ENCODE results near the gene CACNA2D1. TPM values are rescaled to one million over a fixed set of nuclear protein-coding genes. Genes with fewer than 3 reads are reported as not detected.

The CACNA2D1 gene
- total RNA-seq, 1 donor, result 63.5 TPM

DNA sequence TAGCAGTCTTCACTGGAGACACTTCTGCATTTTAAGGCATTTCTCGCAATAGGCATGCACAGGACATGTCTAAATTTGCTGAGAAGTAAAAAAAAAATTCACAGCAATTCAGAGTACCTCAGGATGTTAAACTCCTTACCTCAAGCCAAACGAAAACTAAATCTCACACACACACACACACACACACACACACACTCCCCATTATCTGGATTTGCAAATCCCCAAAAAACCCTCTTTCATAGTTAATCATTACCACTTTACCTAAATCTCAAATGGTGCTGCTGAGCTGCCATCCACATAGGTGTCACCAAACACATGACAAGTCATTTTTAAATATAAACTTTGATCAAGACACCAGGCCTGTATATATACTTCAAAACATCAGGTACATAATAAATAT is 31.8 kb downstream of the CACNA2D1 start:
- no peak overlapping the region for H3K4me3 ChIP-seq (ENCODE audit: low read depth, low read length)
- TF ChIP-seq, protein P1, sequence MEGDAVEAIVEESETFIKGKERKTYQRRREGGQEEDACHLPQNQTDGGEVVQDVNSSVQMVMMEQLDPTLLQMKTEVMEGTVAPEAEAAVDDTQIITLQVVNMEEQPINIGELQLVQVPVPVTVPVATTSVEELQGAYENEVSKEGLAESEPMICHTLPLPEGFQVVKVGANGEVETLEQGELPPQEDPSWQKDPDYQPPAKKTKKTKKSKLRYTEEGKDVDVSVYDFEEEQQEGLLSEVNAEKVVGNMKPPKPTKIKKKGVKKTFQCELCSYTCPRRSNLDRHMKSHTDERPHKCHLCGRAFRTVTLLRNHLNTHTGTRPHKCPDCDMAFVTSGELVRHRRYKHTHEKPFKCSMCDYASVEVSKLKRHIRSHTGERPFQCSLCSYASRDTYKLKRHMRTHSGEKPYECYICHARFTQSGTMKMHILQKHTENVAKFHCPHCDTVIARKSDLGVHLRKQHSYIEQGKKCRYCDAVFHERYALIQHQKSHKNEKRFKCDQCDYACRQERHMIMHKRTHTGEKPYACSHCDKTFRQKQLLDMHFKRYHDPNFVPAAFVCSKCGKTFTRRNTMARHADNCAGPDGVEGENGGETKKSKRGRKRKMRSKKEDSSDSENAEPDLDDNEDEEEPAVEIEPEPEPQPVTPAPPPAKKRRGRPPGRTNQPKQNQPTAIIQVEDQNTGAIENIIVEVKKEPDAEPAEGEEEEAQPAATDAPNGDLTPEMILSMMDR (IDR thresholded peaks at IDR 0.05; ENCODE audit: insufficient read depth, low read depth, low read length), result no peak
- DNase-seq (ENCODE audit: low read depth), result no peak

DNA sequence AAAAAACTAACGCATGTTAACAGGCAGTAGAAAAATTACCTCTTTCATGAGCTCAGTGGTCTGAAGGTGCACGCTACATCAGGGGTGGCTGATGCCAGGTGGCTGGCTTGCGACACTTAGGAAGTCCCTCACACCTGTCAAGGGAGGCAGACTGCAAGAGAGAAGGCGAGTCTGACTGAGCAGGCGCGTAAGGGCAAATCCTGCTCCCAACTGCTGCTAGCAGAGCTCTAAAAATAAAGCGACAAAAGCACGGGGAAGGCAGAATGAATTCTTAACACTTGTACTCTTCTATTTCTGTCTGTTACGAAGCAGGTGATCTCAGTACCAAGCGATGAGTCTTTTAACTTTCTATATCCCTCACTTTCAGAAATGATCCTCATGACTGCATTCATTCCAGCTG is 33.1 kb downstream of the CACNA2D1 start:
- DNase-seq (ENCODE audit: low read depth), result no peak
- no peak overlapping the region for H3K4me3 ChIP-seq (ENCODE audit: low read depth, low read length)
- TF ChIP-seq, protein P1 (IDR thresholded peaks at IDR 0.05; ENCODE audit: insufficient read depth, low read depth, low read length), result no peak

DNA sequence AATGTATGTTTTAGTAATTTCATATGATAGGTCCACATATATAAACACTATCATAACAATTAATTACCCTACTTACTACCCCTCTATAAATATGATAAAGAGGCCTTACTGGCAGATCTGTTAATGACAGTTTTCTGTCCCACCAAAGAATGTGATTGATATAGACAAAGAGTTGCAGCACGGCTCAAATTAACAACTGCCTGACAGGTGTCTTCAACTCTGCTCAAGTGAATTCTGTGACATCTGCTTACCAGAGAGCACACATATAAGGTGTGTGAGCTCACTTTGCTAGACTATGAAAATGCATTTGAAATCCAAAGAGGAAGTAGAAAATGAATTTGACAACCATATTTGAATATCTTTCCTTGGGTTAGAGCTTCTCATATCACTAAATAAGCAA is 36.6 kb downstream of the CACNA2D1 start:
- DNase-seq (ENCODE audit: low read depth), result no peak
- TF ChIP-seq, protein P1 (IDR thresholded peaks at IDR 0.05; ENCODE audit: insufficient read depth, low read depth, low read length), result no peak
- H3K4me3 ChIP-seq (ENCODE audit: low read depth, low read length), result no peak overlapping the region

DNA sequence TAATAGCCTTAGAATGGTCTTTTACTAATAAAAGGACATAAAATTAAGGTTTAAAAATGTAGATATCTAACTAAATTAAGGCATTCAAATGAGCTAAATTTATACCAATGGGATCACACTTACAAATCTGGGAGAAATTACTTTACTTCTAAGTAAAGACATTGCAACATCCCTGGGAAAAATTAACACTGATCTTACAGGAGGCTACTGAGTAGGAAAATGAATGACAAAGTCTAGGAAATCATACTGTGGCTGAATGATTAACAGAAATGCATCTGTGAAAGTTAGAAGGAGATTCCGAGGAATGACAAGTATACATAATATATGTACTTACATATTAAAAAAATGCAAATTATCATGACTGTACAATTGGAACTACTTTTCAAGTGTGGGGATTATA is 38.3 kb downstream of the CACNA2D1 start:
- H3K4me3 ChIP-seq (ENCODE audit: low read depth, low read length), result no peak overlapping the region
- TF ChIP-seq, protein P1 (IDR thresholded peaks at IDR 0.05; ENCODE audit: insufficient read depth, low read depth, low read length), result no peak
- DNase-seq (ENCODE audit: low read depth), result no peak

DNA sequence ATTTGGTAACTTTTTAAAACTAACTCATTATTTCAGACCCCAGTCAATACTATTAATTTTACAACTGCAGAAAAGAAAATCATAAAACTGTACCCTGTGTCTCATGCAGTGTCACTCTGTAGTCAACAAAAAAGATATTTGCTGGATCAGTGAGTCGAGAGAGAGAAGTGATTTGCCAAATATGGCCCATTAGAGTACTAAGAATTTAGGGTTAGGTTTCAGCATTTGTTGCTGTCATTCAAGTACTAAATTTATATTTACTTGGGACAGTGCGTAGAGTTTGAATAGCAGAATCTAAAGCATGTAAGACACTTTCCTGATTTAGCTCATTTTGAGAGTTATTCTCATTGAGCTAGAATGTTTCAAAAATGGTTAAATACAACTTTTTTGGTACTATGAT is 38.9 kb downstream of the CACNA2D1 start:
- no peak overlapping the region for H3K4me3 ChIP-seq (ENCODE audit: low read depth, low read length)
- DNase-seq (ENCODE audit: low read depth), result no peak
- TF ChIP-seq, protein P1 (IDR thresholded peaks at IDR 0.05; ENCODE audit: insufficient read depth, low read depth, low read length), result no peak

DNA sequence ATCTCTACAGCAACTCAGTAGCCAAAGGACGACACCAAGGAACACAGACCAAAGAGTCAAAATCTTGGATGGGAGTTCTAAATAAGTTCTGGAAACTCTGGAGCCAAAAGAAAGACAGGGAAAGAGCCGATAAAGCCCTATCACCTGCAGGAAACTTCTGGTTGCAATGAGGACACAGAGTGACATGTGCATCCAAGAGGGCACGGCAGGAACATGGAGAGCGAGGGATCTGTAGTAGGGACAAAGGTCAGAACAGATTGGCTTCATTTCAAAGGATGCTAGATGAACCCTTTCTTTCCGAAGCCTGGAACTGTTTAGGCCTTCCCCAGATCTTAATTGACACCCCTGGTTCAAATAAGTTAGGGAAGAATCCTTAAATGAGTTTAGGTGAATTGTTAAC is 39.5 kb downstream of the CACNA2D1 start:
- no peak for DNase-seq (ENCODE audit: low read depth)
- H3K4me3 ChIP-seq (ENCODE audit: low read depth, low read length), result no peak overlapping the region
- TF ChIP-seq, protein P1 (IDR thresholded peaks at IDR 0.05; ENCODE audit: insufficient read depth, low read depth, low read length), result no peak

DNA sequence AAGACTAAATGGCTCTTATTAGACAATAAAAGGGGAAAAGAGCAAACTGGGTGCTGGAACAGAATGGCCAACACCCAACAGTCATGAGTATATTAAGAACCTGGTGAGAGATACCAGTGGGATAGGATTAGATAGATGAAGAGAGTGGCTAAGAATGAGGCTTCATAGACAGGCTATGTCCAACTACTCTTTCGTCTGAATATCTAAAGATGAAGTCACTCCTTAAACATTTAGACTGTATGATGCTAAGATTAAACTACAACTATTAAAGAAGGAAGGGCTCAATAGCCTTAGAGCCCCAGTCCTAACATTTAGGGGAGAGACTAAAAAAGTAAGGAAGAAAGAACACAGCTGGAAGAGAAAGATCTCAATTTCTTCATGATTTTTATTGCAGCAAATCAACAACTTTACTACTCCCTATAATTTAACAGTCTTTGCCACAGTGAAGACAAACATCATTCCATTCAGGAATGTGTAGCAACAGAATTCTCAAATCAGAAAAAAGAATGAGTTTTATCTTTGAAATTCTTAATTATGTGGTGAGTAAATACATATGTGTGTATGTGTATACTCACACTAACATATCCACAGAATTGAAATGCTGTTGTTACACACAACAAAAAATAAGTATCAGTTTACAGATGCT is 45.6 kb downstream of the CACNA2D1 start:
- H3K4me3 ChIP-seq (ENCODE audit: low read depth, low read length), result no peak overlapping the region
- TF ChIP-seq, protein P1 (IDR thresholded peaks at IDR 0.05; ENCODE audit: insufficient read depth, low read depth, low read length), result no peak
- no peak for DNase-seq (ENCODE audit: low read depth)

All from fibroblast of villous mesenchyme (primary cell).